H7 (cell line): ENCODE measurements around the gene GPLD1. TPM values are rescaled to one million over a fixed set of nuclear protein-coding genes. Genes with fewer than 3 reads are reported as not detected.
"Not testable (repeated sequence)": the region's sequence is repeated elsewhere in the genome, so short reads cannot be mapped to it uniquely, and the experiment has no call there.

Experiments
- DNase-seq: peaks from one replicate; pipeline ENCODE4 v3.0.0; 2012
- H3K27me3 ChIP-seq: 2 replicates; pipeline ENCODE4 v1.6.0; 2011; ENCODE audit warnings: mild to moderate bottlenecking, low read length; ENCODE audit not compliant: control insufficient read depth, insufficient read depth
- H3K36me3 ChIP-seq: replicated peaks from 2 replicates; pipeline ENCODE4 v1.5.1; 2011; ENCODE audit warnings: low read length; ENCODE audit not compliant: control insufficient read depth, insufficient read depth
- H3K4me3 ChIP-seq: 2 replicates; pipeline ENCODE4 v1.5.1; 2011; ENCODE audit warnings: low read depth, mild to moderate bottlenecking, control low read depth, low read length, moderate library complexity; ENCODE audit not compliant: insufficient read depth
- total RNA-seq: library from RNA; depleted of rRNA; stranded (reverse); fragments of >200 nt; shearing (Covaris generic); gene quantifications from 2 replicates; pipeline ENCODE4 v1.2.3, GENCODE V29; 2014

Gene GPLD1
- total RNA-seq, 1 experiment from 2014 or later: 2.0 TPM

GRCh38 chr6:24428615-24429014 is 60.8 kb downstream of the GPLD1 start:
- no peak overlapping the region for H3K4me3 ChIP-seq
- H3K36me3 ChIP-seq: peaks cover 10% of the 10 kb centered on the region
- H3K27me3 ChIP-seq: no peaks in the 10 kb centered on the region
- no peak for DNase-seq

- peaks cover 22% of the 10 kb centered on the region for H3K36me3 ChIP-seq
- no peak overlapping the region for H3K4me3 ChIP-seq
- no peak for DNase-seq
- no peaks in the 10 kb centered on the region for H3K27me3 ChIP-seq
Observed at GRCh38 chr6:24426729-24427446, 62.5 kb downstream of the GPLD1 start.

GRCh38 chr6:24425091-24425490 is 64.3 kb downstream of the GPLD1 start:
- no peaks in the 10 kb centered on the region for H3K27me3 ChIP-seq
- H3K36me3 ChIP-seq: peaks cover 36% of the 10 kb centered on the region
- H3K4me3 ChIP-seq: no peak overlapping the region
- DNase-seq: no peak

- Histone ChIP-seq H3K4me3 (no peak overlapping the region), H3K36me3 (peaks cover 63% of the 10 kb centered on the region), H3K27me3 (no peaks in the 10 kb centered on the region)
- DNase-seq: no peak
Observed at GRCh38 chr6:24419526-24419925, 69.9 kb downstream of the GPLD1 start.

DNA sequence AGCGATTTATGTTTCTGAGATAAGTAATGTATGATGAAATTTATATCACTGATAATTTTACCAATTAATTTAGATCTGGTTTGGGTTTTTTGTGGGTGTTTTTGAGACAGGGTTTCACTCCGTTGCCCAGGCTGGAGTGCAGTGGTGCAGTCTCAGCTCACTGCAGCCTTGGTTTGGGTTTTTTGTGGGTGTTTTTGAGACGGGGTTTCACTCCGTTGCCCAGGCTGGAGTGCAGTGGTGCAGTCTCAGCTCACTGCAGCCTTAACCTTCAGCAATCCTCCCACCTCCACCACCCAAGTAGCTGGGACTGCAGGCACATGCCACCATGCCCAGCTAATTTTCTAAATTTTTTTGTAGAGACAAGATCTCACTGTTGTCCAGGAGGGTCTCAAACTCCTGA is 73.6 kb downstream of the GPLD1 start:
- H3K27me3 ChIP-seq: no peaks in the 10 kb centered on the region
- H3K4me3 ChIP-seq: no peak overlapping the region
- DNase-seq: no peak
- peaks cover 54% of the 10 kb centered on the region for H3K36me3 ChIP-seq

DNA sequence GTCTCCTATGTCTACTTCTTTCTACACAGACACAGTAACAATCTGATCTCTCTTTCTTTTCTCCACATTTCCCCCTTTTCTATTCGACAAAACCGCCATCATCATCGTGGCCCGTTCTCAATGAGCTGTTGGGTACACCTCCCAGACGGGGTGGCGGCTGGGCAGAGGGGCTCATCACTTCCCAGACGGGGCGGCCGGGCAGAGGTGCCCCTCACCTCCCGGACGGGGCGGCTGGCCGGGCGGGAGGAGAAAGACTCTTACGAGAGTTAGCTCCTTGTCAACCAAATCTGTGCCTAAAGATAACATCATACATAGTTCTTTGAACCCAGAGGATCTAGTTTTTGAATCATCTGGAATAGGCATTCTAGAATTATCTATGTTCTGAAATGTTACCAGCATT is 74.8 kb downstream of the GPLD1 start:
- H3K36me3 ChIP-seq: peaks cover 49% of the 10 kb centered on the region

GRCh38 chr6:24412294-24412693 is 77.1 kb downstream of the GPLD1 start:
- Histone ChIP-seq H3K4me3 (no peak overlapping the region), H3K36me3 (peaks cover 56% of the 10 kb centered on the region), H3K27me3 (no peaks in the 10 kb centered on the region)
- DNase-seq: no peak

More for the DNA sequence above, 74.8 kb downstream of the GPLD1 start:
- not testable (repeated sequence) for H3K4me3 ChIP-seq, H3K27me3 ChIP-seq, DNase-seq

GRCh38 chr6:24410622-24411021 is 78.8 kb downstream of the GPLD1 start:
- H3K27me3 ChIP-seq: no peaks in the 10 kb centered on the region
- H3K36me3 ChIP-seq: peaks cover 49% of the 10 kb centered on the region
- H3K4me3 ChIP-seq: no peak overlapping the region
- DNase-seq: no peak

DNA sequence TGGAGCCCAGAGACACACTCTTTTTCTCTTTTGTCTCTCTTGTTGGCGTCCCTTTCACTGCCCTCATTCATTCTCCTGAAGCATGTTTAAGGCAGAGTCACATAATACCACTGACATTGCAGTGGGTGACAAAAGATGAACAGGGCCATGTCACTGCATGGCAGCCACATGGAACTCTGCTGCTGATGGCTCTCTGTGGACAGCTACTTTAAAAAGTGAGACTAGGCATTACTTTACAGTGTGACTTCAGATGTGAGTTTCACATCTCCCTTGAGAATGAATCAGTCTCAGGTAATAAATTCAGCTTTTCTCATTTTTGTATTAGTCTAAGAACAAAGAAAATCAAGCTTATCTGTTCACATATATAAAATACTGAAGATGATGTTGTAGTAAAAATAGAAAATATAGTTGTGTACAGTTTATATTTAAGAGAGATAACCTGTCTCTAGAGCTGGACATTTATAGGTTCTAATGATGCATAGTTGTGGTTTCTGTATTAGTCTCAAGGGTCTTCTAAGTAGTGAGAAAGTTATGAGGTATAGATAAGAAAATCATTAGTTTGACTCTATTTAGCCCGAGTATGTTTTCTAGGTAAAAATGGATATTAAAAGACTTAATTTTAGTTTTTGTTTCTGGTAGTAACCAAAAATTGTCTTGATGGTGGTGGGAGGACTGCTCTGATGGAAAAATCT is 80.5 kb downstream of the GPLD1 start:
- Histone ChIP-seq H3K27me3 (no peaks in the 10 kb centered on the region), H3K4me3 (no peak overlapping the region), H3K36me3 (peaks cover 42% of the 10 kb centered on the region)
- no peak for DNase-seq

DNA sequence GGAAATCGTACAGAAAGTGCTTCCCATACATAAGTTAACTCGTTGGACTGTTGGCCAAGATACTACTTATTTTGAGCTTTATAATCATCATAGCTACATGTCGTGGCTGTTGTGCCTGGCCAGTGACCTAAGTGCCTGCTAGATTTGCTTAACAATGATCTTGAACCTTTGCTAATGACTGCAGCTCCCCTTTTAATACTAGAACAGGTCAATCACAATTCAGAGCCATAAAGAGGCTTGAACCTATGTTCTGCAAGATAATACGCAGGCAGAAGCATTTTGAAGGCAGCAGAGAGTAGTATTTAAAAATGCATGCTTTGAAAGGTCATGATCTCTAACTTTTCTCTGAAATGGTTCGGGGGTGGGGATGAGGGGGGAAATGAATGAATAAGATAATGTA is 84.1 kb downstream of the GPLD1 start:
- peaks cover 22% of the 10 kb centered on the region for H3K36me3 ChIP-seq
- peak overlapping the region; percentile 6; the same call in 1 of the 2 replicates for H3K4me3 ChIP-seq
- no peak for DNase-seq
- no peaks in the 10 kb centered on the region for H3K27me3 ChIP-seq

- no peaks in the 10 kb centered on the region for H3K27me3 ChIP-seq
- peaks cover 12% of the 10 kb centered on the region for H3K36me3 ChIP-seq
- DNase-seq: no peak
- peak overlapping the region; percentile 99 for H3K4me3 ChIP-seq
Observed at GRCh38 chr6:24403501-24403824, 85.9 kb downstream of the GPLD1 start.

DNA sequence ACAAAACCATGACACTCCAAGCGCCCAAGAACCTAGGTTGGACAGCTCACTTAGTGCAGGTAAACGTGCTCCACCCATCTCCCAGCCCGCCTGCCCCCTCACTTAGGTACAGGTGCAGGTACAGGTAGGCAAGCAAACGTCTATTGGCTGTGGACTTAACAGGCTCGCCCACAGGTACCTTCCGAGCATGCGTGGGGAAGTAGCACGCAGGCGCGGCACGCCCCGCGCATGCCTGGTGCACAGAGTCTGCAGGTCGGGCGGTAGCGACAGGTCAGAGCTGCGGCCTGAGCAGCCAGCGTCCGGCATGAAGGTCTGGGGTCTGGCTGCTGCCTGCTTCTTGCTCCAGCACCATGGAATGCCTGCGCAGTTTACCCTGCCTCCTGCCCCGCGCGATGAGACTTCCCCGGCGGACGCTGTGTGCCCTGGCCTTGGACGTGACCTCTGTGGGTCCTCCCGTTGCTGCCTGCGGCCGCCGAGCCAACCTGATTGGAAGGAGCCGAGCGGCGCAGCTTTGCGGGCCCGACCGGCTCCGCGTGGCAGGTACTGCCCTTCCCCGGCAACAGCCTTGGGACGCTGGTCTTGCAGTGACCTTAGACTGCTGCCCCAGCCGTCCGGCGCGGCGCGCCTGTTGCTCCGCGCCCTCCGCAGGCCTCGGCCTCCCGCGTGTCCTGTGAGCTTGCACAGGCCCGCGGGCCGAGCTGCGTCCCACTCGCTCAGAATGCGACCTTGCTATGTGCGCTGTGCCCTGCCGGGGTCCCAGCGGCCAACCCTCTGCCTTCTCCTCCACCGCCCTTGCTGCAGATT is 86.5 kb downstream of the GPLD1 start, which contains the start of gene MRS2:
TSS of gene MRS2 (plus strand) at position 240 of the 804 bp plus-strand sequence. CDS start at position 351, 111 bp downstream.
- Histone ChIP-seq H3K4me3 (peak within 1 kb of the TSS; percentile 99), H3K36me3 (peaks cover 10% of the 10 kb centered on the region), H3K27me3 (no peaks in the 10 kb centered on the region)
- peak; percentile 81 for DNase-seq

DNA sequence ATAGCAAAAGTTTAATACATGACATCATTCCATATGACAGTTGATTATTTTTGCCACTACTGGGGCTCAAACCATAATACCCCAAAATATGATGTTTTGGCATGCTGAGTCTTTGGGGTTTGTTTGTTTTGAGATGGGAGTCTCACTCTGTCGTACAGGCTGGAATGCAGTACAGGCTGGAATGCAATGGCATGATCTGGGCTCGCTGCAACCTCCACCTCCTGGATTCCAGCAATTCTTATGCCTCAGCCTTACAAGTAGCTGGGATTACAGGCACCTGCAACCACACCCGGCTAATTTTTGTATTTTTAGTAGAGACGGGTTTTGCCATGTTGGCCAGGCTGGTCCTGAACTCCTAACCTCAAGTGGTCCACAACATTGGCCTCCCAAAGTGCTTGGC is 87.9 kb downstream of the GPLD1 start:
- DNase-seq: no peak
- Histone ChIP-seq H3K4me3 (no peak overlapping the region), H3K27me3 (no peaks in the 10 kb centered on the region), H3K36me3 (0 out of 2 replicates have a peak, but pooled peaks cover 3% of the 10 kb centered on the region)

DNA sequence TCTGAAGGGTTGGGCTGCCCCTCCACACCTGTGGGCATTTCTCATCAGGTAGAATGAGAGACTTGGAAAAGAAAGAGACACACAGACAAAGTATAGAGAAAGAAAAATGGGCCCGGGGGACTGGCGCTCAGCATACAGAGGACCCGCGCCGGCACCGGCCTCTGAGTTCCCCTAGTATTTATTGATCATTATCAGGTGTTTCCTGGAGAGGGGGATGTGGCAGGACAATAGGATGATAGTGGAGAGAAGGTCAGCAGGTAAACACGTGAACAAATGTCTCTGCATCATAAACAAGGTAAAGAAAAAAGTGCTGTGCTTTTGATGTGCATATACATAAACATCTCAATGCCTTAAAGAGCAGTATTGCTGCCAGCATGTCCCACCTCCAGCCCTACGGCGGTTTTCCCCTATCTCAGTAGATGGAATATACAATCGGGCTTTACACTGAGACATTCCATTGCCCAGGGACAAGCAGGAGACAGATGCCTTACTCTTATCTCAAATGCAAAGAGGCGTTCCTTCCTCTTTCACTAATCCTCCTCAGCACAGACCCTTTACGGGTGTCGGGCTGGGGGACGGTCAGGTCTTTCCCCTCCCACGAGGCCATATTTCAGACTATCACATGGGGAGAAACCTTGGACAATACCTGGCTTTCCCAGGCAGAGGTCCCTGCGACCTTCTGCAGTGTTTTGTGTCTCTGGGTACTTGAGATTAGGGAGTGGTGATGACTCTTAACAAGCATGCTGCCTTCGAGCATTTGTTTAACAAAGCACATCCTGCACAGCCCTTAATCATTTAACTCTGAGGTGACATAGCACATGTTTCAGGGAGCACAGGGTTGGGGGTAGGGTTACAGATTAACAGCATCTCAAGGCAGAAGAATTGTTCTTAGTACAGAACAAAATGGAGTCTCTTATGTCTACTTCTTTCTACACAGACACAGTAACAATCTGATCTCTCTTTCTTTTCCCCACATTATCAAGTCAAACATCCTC is 89.0 kb downstream of the GPLD1 start:
- H3K4me3 ChIP-seq, H3K27me3 ChIP-seq, H3K36me3 ChIP-seq, DNase-seq: not testable (repeated sequence)
